CD4-positive, alpha-beta T cell (primary cell): ENCODE data around the gene FLII. TPM values are rescaled to one million over a fixed set of nuclear protein-coding genes. Genes with fewer than 3 reads are reported as not detected.
"Not testable (repeated sequence)": the region's sequence is repeated elsewhere in the genome, so short reads cannot be mapped to it uniquely, and the experiment has no call there.

ENCODE experiments used
- ATAC-seq: fragments of 200-7000 bp; cut with Tn5 transposase; one replicate; pipeline ENCODE4 v1.10.0; 2022; ENCODE audit warnings: mild to moderate bottlenecking; ENCODE audit not compliant: poor library complexity
- CTCF ChIA-PET: fragments of 350-600 bp; sonication (Branson Sonifier 250); formaldehyde crosslinking; loops from one replicate; lab custom pipeline; 2021; ENCODE audit warnings: antibody characterized with exemption, inconsistent platforms; lab: Charles Lee
- POLR2A ChIA-PET: fragments of 350-600 bp; sonication (Branson Sonifier 250); formaldehyde crosslinking; loops from one replicate; lab custom pipeline; 2021; ENCODE audit warnings: antibody characterized with exemption, inconsistent platforms; lab: Charles Lee
- DNase-seq, 14 experiments: peaks; one replicate each; pipeline ENCODE4 v3.0.0-alpha.2; 2013 to 2020; ENCODE audit warnings: mixed read lengths in 2 of 14
- H3K27ac ChIP-seq, 2 donors: one replicate each; pipeline versions ENCODE4 v1.5.1 to v1.7.0; 2013; ENCODE audit warnings: low read length in 2 of 2, low read depth in 1 of 2, mild to moderate bottlenecking in 1 of 2
- H3K27me3 ChIP-seq, 2 experiments: 1 replicate in 1 of 2; 2 replicates in 1 of 2; pipeline versions ENCODE4 v1.6.1 to v1.7.0; 2013; ENCODE audit warnings: low read length in 2 of 2, control low read depth in 1 of 2, mild to moderate bottlenecking in 1 of 2, moderate library complexity in 1 of 2; ENCODE audit not compliant: insufficient read depth in 2 of 2, control insufficient read depth in 1 of 2
- H3K36me3 ChIP-seq: one replicate; pipeline ENCODE4 v1.6.1; 2013; ENCODE audit warnings: low read length, control low read depth; ENCODE audit not compliant: insufficient read depth
- H3K4me1 ChIP-seq: one replicate; pipeline ENCODE4 v1.6.1; 2013; ENCODE audit warnings: low read length, control low read depth; ENCODE audit not compliant: insufficient read depth
- H3K4me3 ChIP-seq: one replicate; pipeline ENCODE4 v1.5.1; 2013; ENCODE audit warnings: mild to moderate bottlenecking, low read length, moderate library complexity
- H3K9me3 ChIP-seq, 2 experiments: 1 replicate in 1 of 2; 2 replicates in 1 of 2; pipeline versions ENCODE4 v1.6.1 to v1.7.0; 2013; ENCODE audit warnings: low read length in 2 of 2, mild to moderate bottlenecking in 2 of 2, control low read depth in 1 of 2, moderate library complexity in 1 of 2; ENCODE audit not compliant: control insufficient read depth in 1 of 2, insufficient read depth in 1 of 2
- H3K27ac Mint-ChIP-seq: one replicate; pipeline ENCODE4 v1.8.0; 2020; ENCODE audit warnings: mixed read lengths
- H3K27me3 Mint-ChIP-seq: one replicate; pipeline ENCODE4 v1.8.0; 2021; ENCODE audit warnings: mixed read lengths
- H3K36me3 Mint-ChIP-seq: one replicate; pipeline ENCODE4 v1.8.0; 2021; ENCODE audit warnings: low read depth, mixed read lengths
- H3K4me1 Mint-ChIP-seq: one replicate; pipeline ENCODE4 v1.8.0; 2021; ENCODE audit warnings: low read depth, mixed read lengths
- H3K4me3 Mint-ChIP-seq: one replicate; pipeline ENCODE4 v1.8.0; 2020; ENCODE audit warnings: mild to moderate bottlenecking, mixed read lengths
- H3K9me3 Mint-ChIP-seq: one replicate; pipeline ENCODE4 v1.8.0; 2020; ENCODE audit warnings: mixed read lengths
- intact Hi-C, 2 experiments: fragments of 100-400 bp; cut with DNase I in 1 of 2; cut with micrococcal nuclease in 1 of 2; formaldehyde crosslinking; loops; one replicate each; pipeline versions ENCODE4 v1.15.1 to v1.9.0; 2023 to 2025; cut with DNase I, micrococcal nuclease
- polyA plus RNA-seq, 2 donors: library from polyadenylated mRNA; unstranded; fragments of 120-200 nt; gene quantifications; one replicate each; pipeline ENCODE4 v1.2.1, GENCODE V29; 2013
- total RNA-seq, 174 experiments: library from RNA in 2 of 174; stranded (reverse) in 2 of 174; gene quantifications; one replicate each; pipeline ENCODE4 v1.2.3 and lab custom pipeline; 2021 to 2026
- TF ChIP-seq, protein P1 (sequence below): fragments of 200-600 bp; IDR thresholded peaks from one replicate; pipeline ENCODE4 v1.8.0; 2022; ENCODE audit warnings: antibody characterized with exemption, mild to moderate bottlenecking

The FLII gene
- total RNA-seq (100 to 1,000 TPM; 179 to 190 TPM), total RNA-seq (lab: John Stamatoyannopoulos, UW) (77.1 to 330 (median 232) reads per million in 172 experiments)
- 163 TPM for polyA plus RNA-seq (2013, experiment 1 of 2)
- 200 TPM for polyA plus RNA-seq (2013, experiment 2 of 2)

DNA sequence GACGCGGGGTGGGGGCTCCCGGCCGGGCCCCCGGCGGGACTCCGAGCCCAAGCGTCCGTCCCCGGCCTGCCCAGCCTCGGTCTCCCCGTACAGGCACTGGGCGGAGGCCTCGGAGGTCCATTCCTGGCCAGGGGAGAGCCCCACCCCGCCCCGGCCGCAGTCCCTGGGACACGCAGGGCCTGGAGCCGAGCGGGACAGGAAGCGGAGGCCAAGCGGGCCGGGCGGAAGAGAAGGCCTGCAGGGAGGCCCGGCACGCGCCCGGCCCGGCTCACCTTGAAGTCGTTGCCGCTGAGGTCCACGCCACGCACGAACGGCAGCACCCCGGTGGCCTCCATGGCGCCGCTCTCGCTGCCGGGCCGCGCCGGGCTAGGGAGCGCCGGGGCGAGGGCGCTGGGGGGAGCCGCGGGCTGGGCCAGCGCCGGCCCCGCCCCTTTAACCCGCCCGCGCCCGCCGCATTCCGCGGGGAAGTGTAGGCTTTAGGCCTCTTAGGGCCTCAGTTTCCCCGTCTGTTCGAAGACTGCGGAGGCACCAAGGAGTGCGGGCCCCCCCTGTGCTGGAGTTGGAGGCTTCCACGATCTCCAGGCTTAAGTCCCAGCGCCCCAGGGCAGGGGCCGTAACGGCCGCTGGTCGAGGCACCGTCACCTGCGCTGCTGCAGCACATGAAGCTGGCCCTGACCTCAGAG is at the start of gene FLII:
Gene FLII, minus strand, starts transcription at position 383 of the 683 bp plus-strand sequence. Its CDS starts 48 bp downstream, at position 335.
- Mint-ChIP-seq H3K9me3 (no peaks in the 10 kb centered on the region), H3K4me1 (peaks cover 48% of the 10 kb centered on the region), H3K27ac (peak within 1 kb of the TSS; percentile 90), H3K27me3 (no peaks in the 10 kb centered on the region), H3K36me3 (peaks cover 25% of the 10 kb centered on the region), H3K4me3 (peak within 1 kb of the TSS; percentile 93)
- no peaks in the 10 kb centered on the region for H3K27me3 ChIP-seq
- peaks cover 65% of the 10 kb centered on the region for H3K4me1 ChIP-seq
- no peaks in the 10 kb centered on the region for H3K9me3 ChIP-seq
- DNase-seq (peak in 13 of 14 experiments; percentile 24 to 80 (median 52)), ATAC-seq (peak; percentile 40)
- POLR2A ChIA-PET: interaction anchor here (2.0 kb wide), 1 partner anchor 75 kb away, joined by 9 read pairs; the partner anchor contains the start of gene ALKBH5
- intact Hi-C loops: no loop called here
- CTCF ChIA-PET: no interaction called here
- TF ChIP-seq, protein P1, sequence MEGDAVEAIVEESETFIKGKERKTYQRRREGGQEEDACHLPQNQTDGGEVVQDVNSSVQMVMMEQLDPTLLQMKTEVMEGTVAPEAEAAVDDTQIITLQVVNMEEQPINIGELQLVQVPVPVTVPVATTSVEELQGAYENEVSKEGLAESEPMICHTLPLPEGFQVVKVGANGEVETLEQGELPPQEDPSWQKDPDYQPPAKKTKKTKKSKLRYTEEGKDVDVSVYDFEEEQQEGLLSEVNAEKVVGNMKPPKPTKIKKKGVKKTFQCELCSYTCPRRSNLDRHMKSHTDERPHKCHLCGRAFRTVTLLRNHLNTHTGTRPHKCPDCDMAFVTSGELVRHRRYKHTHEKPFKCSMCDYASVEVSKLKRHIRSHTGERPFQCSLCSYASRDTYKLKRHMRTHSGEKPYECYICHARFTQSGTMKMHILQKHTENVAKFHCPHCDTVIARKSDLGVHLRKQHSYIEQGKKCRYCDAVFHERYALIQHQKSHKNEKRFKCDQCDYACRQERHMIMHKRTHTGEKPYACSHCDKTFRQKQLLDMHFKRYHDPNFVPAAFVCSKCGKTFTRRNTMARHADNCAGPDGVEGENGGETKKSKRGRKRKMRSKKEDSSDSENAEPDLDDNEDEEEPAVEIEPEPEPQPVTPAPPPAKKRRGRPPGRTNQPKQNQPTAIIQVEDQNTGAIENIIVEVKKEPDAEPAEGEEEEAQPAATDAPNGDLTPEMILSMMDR: no peak
- peak within 1 kb of the TSS; percentile 91 for H3K4me3 ChIP-seq
- H3K36me3 ChIP-seq: peaks cover 34% of the 10 kb centered on the region
- H3K27ac ChIP-seq: peak within 1 kb of the TSS; percentile 72 to 79

DNA sequence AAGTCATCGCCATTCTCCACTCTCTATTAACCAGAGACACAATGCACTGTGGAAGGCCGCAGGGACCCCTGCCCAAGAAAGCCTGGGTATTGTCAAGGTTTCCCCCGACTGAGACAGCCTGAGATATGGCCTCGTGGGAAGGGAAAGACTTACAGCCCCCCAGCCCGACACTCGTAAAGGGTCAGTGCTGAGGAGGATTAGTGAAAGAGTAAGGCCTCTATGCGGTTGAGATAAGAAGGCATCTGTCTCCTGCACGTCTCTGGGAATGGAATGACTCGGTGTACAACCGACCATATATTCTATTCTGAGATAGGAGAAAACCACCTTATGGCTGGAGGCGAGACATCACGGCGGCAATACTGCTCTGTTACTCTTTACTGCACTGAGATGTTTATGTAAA is 44.7 kb upstream of the FLII start:
- H3K27me3 Mint-ChIP-seq, H3K27ac ChIP-seq, H3K27me3 ChIP-seq, CTCF ChIA-PET, DNase-seq, H3K4me3 ChIP-seq, H3K9me3 Mint-ChIP-seq, H3K4me1 ChIP-seq, intact Hi-C loops, H3K4me1 Mint-ChIP-seq, ATAC-seq, H3K27ac Mint-ChIP-seq, POLR2A ChIA-PET, H3K9me3 ChIP-seq, H3K4me3 Mint-ChIP-seq: not testable (repeated sequence)
- H3K36me3 ChIP-seq: peaks cover 77% of the 10 kb centered on the region
- H3K36me3 Mint-ChIP-seq: peaks cover 79% of the 10 kb centered on the region

DNA sequence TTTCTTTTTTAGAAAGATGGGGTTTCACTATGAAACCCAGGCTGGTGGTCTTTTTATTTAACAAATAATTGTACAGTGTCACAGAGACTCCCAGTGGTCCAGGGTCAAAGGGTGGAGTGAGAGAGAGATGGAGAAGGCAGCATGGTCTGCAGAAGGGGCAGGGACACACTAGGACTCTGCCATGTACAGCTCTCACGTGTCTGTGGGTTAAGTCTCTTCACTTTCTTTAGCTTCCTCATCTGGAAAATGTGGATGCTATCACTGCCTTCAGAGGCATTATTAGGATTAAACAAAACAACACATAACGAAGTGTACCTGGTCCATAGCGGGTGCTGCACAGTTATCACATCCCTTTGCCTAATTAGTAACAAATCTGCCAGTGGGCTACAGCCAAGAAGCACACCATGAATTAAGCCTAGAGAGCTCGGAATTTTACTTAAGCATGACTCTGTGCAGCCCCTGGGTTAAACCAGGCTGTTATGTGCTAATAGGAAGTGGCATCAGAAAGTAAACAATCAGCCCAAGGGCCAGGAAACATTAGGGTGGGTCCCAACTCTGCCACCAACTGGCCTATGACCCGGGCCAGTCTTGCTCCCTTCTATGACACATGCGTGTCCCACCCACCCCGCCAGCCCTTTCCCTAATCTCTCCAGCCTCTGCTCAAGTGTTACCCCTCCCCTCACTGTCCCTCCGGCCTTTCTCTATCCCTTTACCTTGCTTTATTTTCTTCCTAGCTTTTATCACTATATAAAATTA is 42.4 kb upstream of the FLII start:
- no peaks in the 10 kb centered on the region for H3K9me3 Mint-ChIP-seq
- ChIA-PET POLR2A (no interaction called here), CTCF (no interaction called here)
- Histone ChIP-seq H3K4me3 (no peak overlapping the region), H3K36me3 (peaks cover 62% of the 10 kb centered on the region), H3K4me1 (no peaks in the 10 kb centered on the region), H3K27ac (no peak overlapping the region), H3K9me3 (no peaks in the 10 kb centered on the region), H3K27me3 (no peaks in the 10 kb centered on the region)
- no peak overlapping the region for H3K27ac Mint-ChIP-seq
- H3K27me3 Mint-ChIP-seq: no peaks in the 10 kb centered on the region
- peaks cover 73% of the 10 kb centered on the region for H3K36me3 Mint-ChIP-seq
- ATAC-seq (no peak), DNase-seq (no peak)
- H3K4me1 Mint-ChIP-seq: no peaks in the 10 kb centered on the region
- TF ChIP-seq, protein P1: no peak
- intact Hi-C loops: no loop called here
- H3K4me3 Mint-ChIP-seq: no peak overlapping the region

DNA sequence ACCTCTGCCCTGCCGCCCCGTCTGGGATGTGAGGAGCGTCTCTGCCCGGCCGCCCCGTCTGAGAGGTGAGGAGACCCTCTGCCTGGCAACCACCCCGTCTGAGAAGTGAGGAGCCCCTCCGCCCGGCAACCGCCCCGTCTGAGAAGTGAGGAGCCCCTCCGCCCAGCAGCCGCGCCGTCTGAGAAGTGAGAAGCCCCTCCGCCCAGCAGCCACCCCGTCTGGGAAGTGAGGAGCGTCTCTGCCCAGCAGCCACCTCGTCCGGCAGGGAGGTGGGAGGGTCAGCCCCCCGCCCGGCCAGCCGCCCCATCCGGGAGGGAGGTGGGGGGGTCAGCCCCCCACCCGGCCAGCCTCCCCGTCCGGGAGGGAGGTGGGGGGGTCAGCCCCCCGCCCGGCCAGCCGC is 39.5 kb upstream of the FLII start:
- H3K27me3 ChIP-seq, H3K4me3 Mint-ChIP-seq, H3K4me3 ChIP-seq, POLR2A ChIA-PET, H3K4me1 Mint-ChIP-seq, H3K27ac ChIP-seq, H3K9me3 Mint-ChIP-seq, H3K27ac Mint-ChIP-seq, intact Hi-C loops, ATAC-seq, CTCF ChIA-PET, H3K9me3 ChIP-seq, H3K27me3 Mint-ChIP-seq, H3K4me1 ChIP-seq, DNase-seq: not testable (repeated sequence)
- peaks cover 70% of the 10 kb centered on the region for H3K36me3 Mint-ChIP-seq
- H3K36me3 ChIP-seq: peaks cover 49% of the 10 kb centered on the region
